ENCODE data around the gene GSN. TPM values are rescaled to one million over a fixed set of nuclear protein-coding genes. Genes with fewer than 3 reads are reported as not detected.

The GSN gene
- total and polyA plus RNA-seq, 2 of the 13 experiments (the other 11 are each of a cell fraction or from before 2014, with no cell fraction given) = 294 to 307 TPM

DNA sequence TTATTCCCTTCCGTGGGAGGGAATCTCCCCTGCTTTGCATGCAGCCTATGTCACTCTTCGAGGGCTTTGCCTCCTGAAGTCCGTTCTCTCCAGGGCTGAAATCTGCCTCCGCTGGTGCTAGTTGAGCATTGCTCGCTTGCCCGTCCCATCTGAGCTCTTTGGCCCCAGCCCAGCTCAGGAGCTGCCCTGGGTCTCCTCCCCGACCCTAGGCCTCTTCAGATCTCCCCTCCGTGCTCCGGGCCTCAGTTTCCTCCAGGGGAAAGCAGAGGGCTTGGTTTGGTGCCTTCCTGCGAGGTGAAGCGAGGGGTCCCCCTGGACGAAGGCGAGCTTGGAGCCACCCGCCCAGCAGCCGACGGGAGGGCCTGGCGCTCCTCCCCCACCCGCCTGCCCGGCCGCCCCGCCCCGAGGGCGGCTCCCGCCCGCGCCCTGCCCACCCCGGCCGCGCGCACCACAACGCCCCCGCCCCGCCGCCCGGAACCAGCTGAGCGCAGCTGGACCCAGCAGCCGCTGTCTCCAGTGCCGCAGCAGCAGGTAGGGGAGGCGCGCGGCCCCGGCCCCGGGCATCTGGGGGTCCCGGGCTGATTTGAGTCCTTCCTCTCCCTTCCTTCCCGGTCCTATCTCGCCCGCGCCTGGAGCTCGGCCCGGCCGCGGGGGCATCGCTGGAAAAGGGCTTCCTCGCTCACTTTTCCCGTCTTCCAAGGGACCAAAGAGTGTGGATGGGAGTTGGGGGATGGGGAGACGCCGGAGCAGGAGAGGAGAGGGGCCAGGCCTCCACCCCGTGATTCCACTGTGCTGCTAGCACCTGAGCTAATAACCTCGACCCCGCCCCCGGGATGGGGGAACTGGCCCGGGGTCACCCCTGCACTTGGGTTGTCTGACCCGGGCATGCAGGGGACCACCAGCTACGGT is at the start of gene GSN (continued):
- TF ChIP-seq ZNF142 (CRISPR knock-in tag; IDR thresholded peaks at IDR 0.05) = no peak
- no peak for TF ChIP-seq ZFP91 (CRISPR knock-in tag; IDR thresholded peaks at IDR 0.05; ENCODE audit: borderline replicate concordance)
- TF ChIP-seq KAT8 (CRISPR knock-in tag; IDR thresholded peaks at IDR 0.05) = 0 out of 2 replicates have a peak, but pooled peaks have one; percentile 12
- no peak for TF ChIP-seq GTF3A (CRISPR knock-in tag; conservative IDR thresholded peaks at IDR 0.05)
- TF ChIP-seq PCBP2 (optimal IDR thresholded peaks at IDR 0.05; ENCODE audit: low read depth, low read length, poor library complexity, severe bottlenecking) = no peak
- no peak for TF ChIP-seq NCOR1 (IDR thresholded peaks at IDR 0.05; ENCODE audit: borderline replicate concordance, low read length)
- no peak for TF ChIP-seq ZNF83 (CRISPR knock-in tag; IDR thresholded peaks at IDR 0.05; ENCODE audit: borderline replicate concordance)
- TF ChIP-seq ZNF841 (CRISPR knock-in tag; IDR thresholded peaks at IDR 0.05; ENCODE audit: borderline replicate concordance) = no peak
- TF ChIP-seq, protein P1, sequence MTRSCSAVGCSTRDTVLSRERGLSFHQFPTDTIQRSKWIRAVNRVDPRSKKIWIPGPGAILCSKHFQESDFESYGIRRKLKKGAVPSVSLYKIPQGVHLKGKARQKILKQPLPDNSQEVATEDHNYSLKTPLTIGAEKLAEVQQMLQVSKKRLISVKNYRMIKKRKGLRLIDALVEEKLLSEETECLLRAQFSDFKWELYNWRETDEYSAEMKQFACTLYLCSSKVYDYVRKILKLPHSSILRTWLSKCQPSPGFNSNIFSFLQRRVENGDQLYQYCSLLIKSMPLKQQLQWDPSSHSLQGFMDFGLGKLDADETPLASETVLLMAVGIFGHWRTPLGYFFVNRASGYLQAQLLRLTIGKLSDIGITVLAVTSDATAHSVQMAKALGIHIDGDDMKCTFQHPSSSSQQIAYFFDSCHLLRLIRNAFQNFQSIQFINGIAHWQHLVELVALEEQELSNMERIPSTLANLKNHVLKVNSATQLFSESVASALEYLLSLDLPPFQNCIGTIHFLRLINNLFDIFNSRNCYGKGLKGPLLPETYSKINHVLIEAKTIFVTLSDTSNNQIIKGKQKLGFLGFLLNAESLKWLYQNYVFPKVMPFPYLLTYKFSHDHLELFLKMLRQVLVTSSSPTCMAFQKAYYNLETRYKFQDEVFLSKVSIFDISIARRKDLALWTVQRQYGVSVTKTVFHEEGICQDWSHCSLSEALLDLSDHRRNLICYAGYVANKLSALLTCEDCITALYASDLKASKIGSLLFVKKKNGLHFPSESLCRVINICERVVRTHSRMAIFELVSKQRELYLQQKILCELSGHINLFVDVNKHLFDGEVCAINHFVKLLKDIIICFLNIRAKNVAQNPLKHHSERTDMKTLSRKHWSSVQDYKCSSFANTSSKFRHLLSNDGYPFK (CRISPR knock-in tag; IDR thresholded peaks at IDR 0.05; ENCODE audit: borderline replicate concordance) = no peak
- TF ChIP-seq ZNF235 (CRISPR knock-in tag; IDR thresholded peaks at IDR 0.05; ENCODE audit: borderline replicate concordance) = no peak
- TF ChIP-seq, protein P2, sequence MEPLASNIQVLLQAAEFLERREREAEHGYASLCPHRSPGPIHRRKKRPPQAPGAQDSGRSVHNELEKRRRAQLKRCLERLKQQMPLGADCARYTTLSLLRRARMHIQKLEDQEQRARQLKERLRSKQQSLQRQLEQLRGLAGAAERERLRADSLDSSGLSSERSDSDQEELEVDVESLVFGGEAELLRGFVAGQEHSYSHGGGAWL (CRISPR knock-in tag; IDR thresholded peaks at IDR 0.05) = no peak

Data from HepG2 (cell line).